ENCODE measurements around the gene ELOVL3. TPM values are rescaled to one million over a fixed set of nuclear protein-coding genes. Genes with fewer than 3 reads are reported as not detected.
A peak's percentile ranks its signal among the peaks of the same experiment; 100 is the strongest.

The ELOVL3 gene
- total and polyA plus RNA-seq, 9 of the 15 experiments (the other 6 are each of a cell fraction or from before 2014, with no cell fraction given), result 0.32 to 3.3 (median 0.87) TPM

- no peak for TF ChIP-seq TAF7 (tag; IDR thresholded peaks at IDR 0.05)
- no peak for TF ChIP-seq SMARCB1 (IDR thresholded peaks at IDR 0.05; ENCODE audit: insufficient read length, low read depth)
- TF ChIP-seq ZNF76 (CRISPR knock-in tag; IDR thresholded peaks at IDR 0.05; ENCODE audit: borderline replicate concordance), result no peak
- no peak for TF ChIP-seq ESRRA (IDR thresholded peaks at IDR 0.05; ENCODE audit: borderline replicate concordance, low read depth)
- TF ChIP-seq KDM2B (CRISPR knock-in tag; IDR thresholded peaks at IDR 0.05), result peak; percentile 80; the same call in 1 of the 2 replicates
- TF ChIP-seq BCL6 (CRISPR knock-in tag; IDR thresholded peaks at IDR 0.05), result no peak
- TF ChIP-seq ZBTB11 (CRISPR knock-in tag; IDR thresholded peaks at IDR 0.05), result 0 out of 6 replicates have a peak, but pooled peaks of 1 of the 3 experiments have one; percentile 44
- TF ChIP-seq, protein P1, sequence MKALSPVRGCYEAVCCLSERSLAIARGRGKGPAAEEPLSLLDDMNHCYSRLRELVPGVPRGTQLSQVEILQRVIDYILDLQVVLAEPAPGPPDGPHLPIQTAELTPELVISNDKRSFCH (CRISPR knock-in tag; IDR thresholded peaks at IDR 0.05), result no peak
- TF ChIP-seq, protein P1 (tag; IDR thresholded peaks at IDR 0.05), result peak; percentile 67; the same call in 1 of the 2 replicates
- TF ChIP-seq ZNF696 (CRISPR knock-in tag; conservative IDR thresholded peaks at IDR 0.05), result no peak
- TF ChIP-seq KAT8 (IDR thresholded peaks at IDR 0.05; ENCODE audit: low read depth), result no peak
- no peak for TF ChIP-seq YBX1 (IDR thresholded peaks at IDR 0.05)
- no peak for TF ChIP-seq BCOR (IDR thresholded peaks at IDR 0.05)
- no peak for TF ChIP-seq ZHX1 (conservative IDR thresholded peaks at IDR 0.05; ENCODE audit: low read length)
- TF ChIP-seq CTCFL (IDR thresholded peaks at IDR 0.05; ENCODE audit: borderline replicate concordance, insufficient read depth, low read depth, low read length, poor library complexity, severe bottlenecking), result no peak
- TF ChIP-seq CBX8 (IDR thresholded peaks at IDR 0.05; ENCODE audit: borderline replicate concordance, extremely low read depth, low read depth, low read length, poor library complexity, severe bottlenecking), result no peak
- no peak for TF ChIP-seq PTBP1 (IDR thresholded peaks at IDR 0.05; ENCODE audit: low read depth, low read length)
- no peak for TF ChIP-seq ZNF436 (CRISPR knock-in tag; IDR thresholded peaks at IDR 0.05)
These were observed at the start of gene ELOVL3 (continued) for GRCh38 chr10:102225646-102226541.

All from K562 (cell line).